ENCODE measurements around the gene RAD51B. TPM values are rescaled to one million over a fixed set of nuclear protein-coding genes. Genes with fewer than 3 reads are reported as not detected.

RAD51B gene
- total RNA-seq, 4 donors from 2014 or later, result 6.2 to 39.9 (median 12.9) TPM

DNA sequence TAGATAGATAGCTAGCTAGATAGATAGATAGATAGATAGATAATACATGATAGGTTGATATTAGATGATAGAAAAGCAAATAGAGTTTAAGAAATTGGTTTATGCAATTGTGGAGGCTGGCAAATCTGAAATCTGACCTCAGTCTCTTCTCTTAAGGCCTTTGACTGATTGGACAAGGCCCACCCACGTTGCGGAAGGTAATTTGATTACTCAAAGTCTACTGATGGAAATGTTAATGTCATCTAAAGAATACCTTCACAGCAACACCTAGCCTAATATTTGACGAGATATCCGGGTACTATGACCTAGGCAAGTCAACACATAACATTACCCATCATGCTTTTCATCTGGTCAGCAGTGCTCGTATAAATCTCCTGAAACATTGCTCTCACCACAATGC, 782.9 kb downstream of the RAD51B start:
- H3K36me3 ChIP-seq, result no peaks in the 10 kb centered on the region
- no peak overlapping the region for H3K27ac ChIP-seq
- TF ChIP-seq, protein P1, sequence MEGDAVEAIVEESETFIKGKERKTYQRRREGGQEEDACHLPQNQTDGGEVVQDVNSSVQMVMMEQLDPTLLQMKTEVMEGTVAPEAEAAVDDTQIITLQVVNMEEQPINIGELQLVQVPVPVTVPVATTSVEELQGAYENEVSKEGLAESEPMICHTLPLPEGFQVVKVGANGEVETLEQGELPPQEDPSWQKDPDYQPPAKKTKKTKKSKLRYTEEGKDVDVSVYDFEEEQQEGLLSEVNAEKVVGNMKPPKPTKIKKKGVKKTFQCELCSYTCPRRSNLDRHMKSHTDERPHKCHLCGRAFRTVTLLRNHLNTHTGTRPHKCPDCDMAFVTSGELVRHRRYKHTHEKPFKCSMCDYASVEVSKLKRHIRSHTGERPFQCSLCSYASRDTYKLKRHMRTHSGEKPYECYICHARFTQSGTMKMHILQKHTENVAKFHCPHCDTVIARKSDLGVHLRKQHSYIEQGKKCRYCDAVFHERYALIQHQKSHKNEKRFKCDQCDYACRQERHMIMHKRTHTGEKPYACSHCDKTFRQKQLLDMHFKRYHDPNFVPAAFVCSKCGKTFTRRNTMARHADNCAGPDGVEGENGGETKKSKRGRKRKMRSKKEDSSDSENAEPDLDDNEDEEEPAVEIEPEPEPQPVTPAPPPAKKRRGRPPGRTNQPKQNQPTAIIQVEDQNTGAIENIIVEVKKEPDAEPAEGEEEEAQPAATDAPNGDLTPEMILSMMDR (IDR thresholded peaks at IDR 0.05), result no peak
- no peak for TF ChIP-seq POLR2A (IDR thresholded peaks at IDR 0.05)
- no peak for DNase-seq
- intact Hi-C loops (cut with DNase I), result no loop called here
- 68 to 85% methylated on average over 5 of the region's 5 CpGs for WGBS, 2 donors
- H3K4me1 ChIP-seq, result peaks cover 12 to 39% (median 25%) of the 10 kb centered on the region in 3 donors
- H3K27me3 ChIP-seq, result no peaks in the 10 kb centered on the region
- H3K9me3 ChIP-seq, result no peaks in the 10 kb centered on the region
- no peak overlapping the region for H3K4me3 ChIP-seq

GRCh38 chr14:68603533-68604360, 784.2 kb downstream of the RAD51B start:
- H3K4me3 ChIP-seq, result no peak overlapping the region
- intact Hi-C loops (cut with DNase I), result no loop called here
- H3K27ac ChIP-seq, result no peak overlapping the region
- no peaks in the 10 kb centered on the region for H3K27me3 ChIP-seq
- peaks cover 10 to 41% (median 27%) of the 10 kb centered on the region in 3 donors for H3K4me1 ChIP-seq
- no peaks in the 10 kb centered on the region for H3K9me3 ChIP-seq
- no peak for DNase-seq
- no peaks in the 10 kb centered on the region for H3K36me3 ChIP-seq
- TF ChIP-seq POLR2A (IDR thresholded peaks at IDR 0.05), result no peak
- TF ChIP-seq, protein P1 (IDR thresholded peaks at IDR 0.05), result no peak
- WGBS, 2 donors, result 93 to 96% methylated on average over 19 to 25 of the region's 25 CpGs

DNA sequence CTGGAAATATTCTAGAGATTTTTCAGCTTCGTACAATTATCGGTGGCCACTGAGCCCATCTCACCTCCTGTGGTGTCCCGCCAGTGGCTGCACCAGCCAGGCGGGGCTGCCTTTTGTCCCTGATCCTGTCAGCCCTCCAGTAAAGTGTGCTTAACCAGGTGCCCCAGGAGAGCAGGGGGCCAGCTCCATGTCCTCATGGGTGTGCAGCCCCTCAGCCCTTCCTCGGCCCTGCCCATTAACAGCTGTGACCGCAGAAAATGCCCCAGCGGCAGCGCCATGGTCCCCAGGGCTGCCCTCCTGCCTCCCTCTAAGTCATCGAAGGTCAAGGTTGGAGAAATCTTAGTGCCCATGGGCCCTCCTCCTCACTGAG, 784.8 kb downstream of the RAD51B start:
- intact Hi-C loops (cut with DNase I), result no loop called here
- Histone ChIP-seq H3K27me3 (no peaks in the 10 kb centered on the region), H3K4me3 (no peak overlapping the region), H3K4me1 (peaks cover 4 to 40% (median 21%) of the 10 kb centered on the region in 3 donors), H3K27ac (no peak overlapping the region), H3K36me3 (no peaks in the 10 kb centered on the region), H3K9me3 (no peaks in the 10 kb centered on the region)
- DNase-seq, result no peak
- 100% methylated on average over 2 to 3 of the region's 9 CpGs for WGBS, 2 donors
- TF ChIP-seq, protein P1 (IDR thresholded peaks at IDR 0.05), result no peak
- no peak for TF ChIP-seq POLR2A (IDR thresholded peaks at IDR 0.05)

DNA sequence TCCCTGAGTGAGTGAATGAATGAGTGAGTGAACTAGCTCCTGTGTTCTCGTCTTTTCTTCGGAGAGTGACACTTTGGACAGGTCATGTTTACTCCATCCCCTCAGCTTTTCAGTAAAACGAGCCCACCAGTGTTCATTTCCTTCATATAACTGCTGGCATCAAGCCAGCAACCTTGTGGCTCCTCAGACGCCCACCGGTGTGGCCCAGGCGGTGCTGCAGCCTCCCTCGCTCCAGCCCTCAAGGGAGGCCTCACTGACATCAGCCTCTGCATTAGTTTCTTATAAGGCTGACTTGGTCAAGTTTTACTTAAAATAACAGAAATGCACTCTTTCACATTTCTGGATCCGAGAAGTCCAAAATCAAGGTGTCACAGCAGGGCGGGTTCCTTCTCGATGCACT, 785.2 kb downstream of the RAD51B start:
- intact Hi-C loops (cut with DNase I), result no loop called here
- no peak overlapping the region for H3K27ac ChIP-seq
- H3K4me3 ChIP-seq, result no peak overlapping the region
- no peaks in the 10 kb centered on the region for H3K27me3 ChIP-seq
- WGBS, 2 donors, result 71 to 84% methylated on average over 10 of the region's 10 CpGs
- no peak for DNase-seq
- H3K4me1 ChIP-seq, result peaks cover 3 to 35% (median 16%) of the 10 kb centered on the region in 3 donors
- TF ChIP-seq, protein P1 (IDR thresholded peaks at IDR 0.05), result no peak
- no peak for TF ChIP-seq POLR2A (IDR thresholded peaks at IDR 0.05)
- no peaks in the 10 kb centered on the region for H3K36me3 ChIP-seq
- H3K9me3 ChIP-seq, result no peaks in the 10 kb centered on the region

DNA sequence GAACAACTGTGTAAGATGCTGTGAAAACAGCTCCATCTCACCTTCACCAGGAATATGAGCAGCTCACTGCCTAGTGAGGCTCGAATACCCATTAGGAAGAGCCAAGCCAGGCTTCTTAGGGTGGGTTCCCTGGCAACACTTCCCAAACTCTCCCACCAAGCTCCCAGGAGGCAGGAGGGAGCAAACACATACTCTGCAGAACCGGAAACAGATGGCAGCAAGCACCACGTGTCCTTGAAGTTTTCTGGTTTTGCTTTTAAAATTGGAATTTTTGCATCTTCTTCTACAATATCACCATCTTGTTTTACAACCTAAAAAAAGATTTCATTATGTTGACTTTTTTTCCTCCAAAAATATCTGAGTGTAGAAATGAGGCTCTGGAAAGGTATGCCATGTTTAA, 786.6 kb downstream of the RAD51B start:
- Histone ChIP-seq H3K27ac (peak overlapping the region in 2 of 4 donors; percentile 81 to 83), H3K36me3 (no peaks in the 10 kb centered on the region), H3K4me1 (peaks cover 3 to 36% (median 16%) of the 10 kb centered on the region in 3 donors), H3K27me3 (no peaks in the 10 kb centered on the region), H3K9me3 (no peaks in the 10 kb centered on the region), H3K4me3 (no peak overlapping the region)
- 78 to 86% methylated on average over 2 to 3 of the region's 3 CpGs for WGBS, 2 donors
- no peak for DNase-seq
- TF ChIP-seq, protein P1 (IDR thresholded peaks at IDR 0.05), result no peak
- no peak for TF ChIP-seq POLR2A (IDR thresholded peaks at IDR 0.05)
- intact Hi-C loops (cut with DNase I), result no loop called here
